Panc1 (cell line): ENCODE results near the gene PPFIA1.

ENCODE experiments used
- CTCF ChIP-seq: fragments of 450-650 bp; IDR thresholded peaks from 2 replicates; pipeline ENCODE4 v1.5.1; 2017; ENCODE audit warnings: mild to moderate bottlenecking
- POLR2AphosphoS5 ChIP-seq: IDR thresholded peaks from 2 replicates; pipeline ENCODE4 v1.6.1; 2012; ENCODE audit warnings: mild to moderate bottlenecking, low read depth, low read length, moderate library complexity
- SIN3A ChIP-seq: IDR thresholded peaks from 2 replicates; pipeline ENCODE4 v1.6.1; 2012; ENCODE audit warnings: low read depth, mild to moderate bottlenecking, low read length, moderate library complexity, borderline replicate concordance; ENCODE audit not compliant: insufficient read depth
- TCF7L2 ChIP-seq: IDR thresholded peaks from 2 replicates; pipeline ENCODE4 v1.6.1; 2011; ENCODE audit warnings: mild to moderate bottlenecking, low read depth, low read length, inconsistent platforms
- TF ChIP-seq, protein P1 (sequence below), 2 experiments: IDR thresholded peaks; 2 replicates each; pipeline ENCODE4 v1.6.1; 2011 to 2012; ENCODE audit warnings: low read depth in 2 of 2, control low read depth in 1 of 2, low read length in 1 of 2, mild to moderate bottlenecking in 1 of 2, moderate library complexity in 1 of 2; ENCODE audit not compliant: insufficient read depth in 1 of 2

- TF ChIP-seq CTCF = no peak
- no peak for TF ChIP-seq SIN3A
- no peak for TF ChIP-seq POLR2AphosphoS5
- no peak for TF ChIP-seq TCF7L2
- TF ChIP-seq, protein P1, sequence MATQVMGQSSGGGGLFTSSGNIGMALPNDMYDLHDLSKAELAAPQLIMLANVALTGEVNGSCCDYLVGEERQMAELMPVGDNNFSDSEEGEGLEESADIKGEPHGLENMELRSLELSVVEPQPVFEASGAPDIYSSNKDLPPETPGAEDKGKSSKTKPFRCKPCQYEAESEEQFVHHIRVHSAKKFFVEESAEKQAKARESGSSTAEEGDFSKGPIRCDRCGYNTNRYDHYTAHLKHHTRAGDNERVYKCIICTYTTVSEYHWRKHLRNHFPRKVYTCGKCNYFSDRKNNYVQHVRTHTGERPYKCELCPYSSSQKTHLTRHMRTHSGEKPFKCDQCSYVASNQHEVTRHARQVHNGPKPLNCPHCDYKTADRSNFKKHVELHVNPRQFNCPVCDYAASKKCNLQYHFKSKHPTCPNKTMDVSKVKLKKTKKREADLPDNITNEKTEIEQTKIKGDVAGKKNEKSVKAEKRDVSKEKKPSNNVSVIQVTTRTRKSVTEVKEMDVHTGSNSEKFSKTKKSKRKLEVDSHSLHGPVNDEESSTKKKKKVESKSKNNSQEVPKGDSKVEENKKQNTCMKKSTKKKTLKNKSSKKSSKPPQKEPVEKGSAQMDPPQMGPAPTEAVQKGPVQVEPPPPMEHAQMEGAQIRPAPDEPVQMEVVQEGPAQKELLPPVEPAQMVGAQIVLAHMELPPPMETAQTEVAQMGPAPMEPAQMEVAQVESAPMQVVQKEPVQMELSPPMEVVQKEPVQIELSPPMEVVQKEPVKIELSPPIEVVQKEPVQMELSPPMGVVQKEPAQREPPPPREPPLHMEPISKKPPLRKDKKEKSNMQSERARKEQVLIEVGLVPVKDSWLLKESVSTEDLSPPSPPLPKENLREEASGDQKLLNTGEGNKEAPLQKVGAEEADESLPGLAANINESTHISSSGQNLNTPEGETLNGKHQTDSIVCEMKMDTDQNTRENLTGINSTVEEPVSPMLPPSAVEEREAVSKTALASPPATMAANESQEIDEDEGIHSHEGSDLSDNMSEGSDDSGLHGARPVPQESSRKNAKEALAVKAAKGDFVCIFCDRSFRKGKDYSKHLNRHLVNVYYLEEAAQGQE (IDR thresholded peaks at IDR 0.05; ENCODE audit: insufficient read depth in 1 of 2, low read depth in 2 of 2, low read length in 1 of 2) = no peak
Measured at GRCh38 chr11:70405679-70406395, 135.3 kb downstream of the PPFIA1 start.
